Transverse colon (tissue), 3 donors: ENCODE measurements around the gene PHLDA3.

ENCODE experiments used
- CTCF ChIP-seq, 5 experiments: fragments of 200-600 bp in 3 of 5; fragments of 450-650 bp in 2 of 5; sonication (generic) in 3 of 5; IDR thresholded peaks; 1 replicate in 2 of 5; 2 replicates in 3 of 5; pipeline ENCODE4 v1.5.1; 2016 to 2017; ENCODE audit warnings: antibody characterized with exemption in 5 of 5, inconsistent platforms in 3 of 5, mild to moderate bottlenecking in 2 of 5, moderate library complexity in 1 of 5
- POLR2A ChIP-seq: fragments of 450-650 bp; IDR thresholded peaks from one replicate; pipeline ENCODE4 v1.6.1; 2016; ENCODE audit warnings: antibody characterized with exemption, mild to moderate bottlenecking, moderate library complexity

DNA sequence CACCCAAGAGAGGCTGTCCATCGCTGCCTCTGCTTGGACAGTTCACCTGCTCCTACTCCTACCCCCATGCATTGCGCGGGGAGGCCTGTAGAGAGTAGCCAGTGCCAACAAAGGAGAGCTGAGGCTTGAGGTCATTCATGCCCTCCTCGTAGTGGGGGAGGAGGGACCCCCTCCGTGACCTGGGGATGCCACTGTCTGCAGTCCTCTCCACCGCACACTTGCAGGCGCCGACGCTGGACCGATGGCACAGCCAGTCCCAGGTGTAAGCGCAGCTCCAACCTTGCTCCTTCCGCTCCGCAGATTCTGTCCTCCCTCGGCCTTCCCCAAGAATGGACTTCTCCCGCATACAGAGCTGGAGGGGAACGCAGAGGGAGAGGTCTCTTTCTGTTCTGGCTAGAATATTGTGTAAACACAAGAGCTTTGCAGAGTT is 672 bp upstream of the PHLDA3 start:
- TF ChIP-seq POLR2A, result no peak
- TF ChIP-seq CTCF (IDR thresholded peaks at IDR 0.05), result no peak
